HL-60 (cell line): ENCODE measurements around the gene MAMDC2.

Experiments
- DNase-seq, 2 experiments: peaks; one replicate each; pipeline ENCODE4 v3.0.0-alpha.2; 2010 to 2020; ENCODE audit warnings: low read depth in 1 of 2, low spot score in 1 of 2
- H3K27ac ChIP-seq: fragments of 250-450 bp; sonication (Bioruptor Pico); replicated peaks from 2 replicates; pipeline ENCODE4 v1.5.1; 2020; ENCODE audit warnings: mild to moderate bottlenecking, moderate library complexity
- H3K27me3 ChIP-seq: fragments of 250-450 bp; sonication (Bioruptor Pico); 2 replicates; pipeline ENCODE4 v1.5.1; 2021; ENCODE audit warnings: mild to moderate bottlenecking, moderate library complexity; ENCODE audit not compliant: insufficient read depth, poor library complexity, severe bottlenecking
- H3K4me3 ChIP-seq: replicated peaks from 2 replicates; pipeline ENCODE4 v1.5.1; 2011; ENCODE audit warnings: mild to moderate bottlenecking, control low read depth, low read length; ENCODE audit not compliant: insufficient read depth
- CTCF ChIP-seq: IDR thresholded peaks from one replicate; pipeline ENCODE4 v1.5.1; 2011; ENCODE audit warnings: low read length, control low read depth, inconsistent platforms; ENCODE audit not compliant: insufficient read depth
- GABPA ChIP-seq: IDR thresholded peaks from 2 replicates; pipeline ENCODE4 v1.6.1; 2012; ENCODE audit warnings: low read depth
- POLR2AphosphoS5 ChIP-seq: IDR thresholded peaks from 2 replicates; pipeline ENCODE4 v1.6.1; 2012; ENCODE audit warnings: low read depth
- REST ChIP-seq: IDR thresholded peaks from 2 replicates; pipeline ENCODE4 v1.6.1; 2012; ENCODE audit warnings: low read depth; ENCODE audit not compliant: insufficient replicate concordance
- SPI1 ChIP-seq: IDR thresholded peaks from 2 replicates; pipeline ENCODE4 v1.6.1; 2012; ENCODE audit warnings: low read depth, mild to moderate bottlenecking, borderline replicate concordance

The MAMDC2 gene

GRCh38 chr9:70127540-70128416 is 84.1 kb downstream of the MAMDC2 start:
- Histone ChIP-seq H3K27me3 (no peaks in the 10 kb centered on the region), H3K4me3 (no peak overlapping the region), H3K27ac (no peak overlapping the region)
- DNase-seq, result no peak
- TF ChIP-seq GABPA, result no peak
- TF ChIP-seq REST, result no peak
- no peak for TF ChIP-seq POLR2AphosphoS5
- TF ChIP-seq SPI1, result no peak
- TF ChIP-seq CTCF, result no peak

GRCh38 chr9:70130266-70130665 is 86.6 kb downstream of the MAMDC2 start:
- H3K27ac ChIP-seq, result no peak overlapping the region
- H3K4me3 ChIP-seq, result no peak overlapping the region
- DNase-seq, result peak in 1 of 2 experiments; percentile 21
- TF ChIP-seq SPI1 (peak; percentile 82), GABPA (no peak), CTCF (no peak), POLR2AphosphoS5 (no peak)
- H3K27me3 ChIP-seq, result no peaks in the 10 kb centered on the region

- Histone ChIP-seq H3K27me3 (no peaks in the 10 kb centered on the region), H3K4me3 (no peak overlapping the region), H3K27ac (no peak overlapping the region)
- no peak for DNase-seq
- TF ChIP-seq SPI1 (no peak), REST (no peak), GABPA (no peak), CTCF (no peak), POLR2AphosphoS5 (no peak)
Measured at GRCh38 chr9:70131296-70131695, 87.6 kb downstream of the MAMDC2 start.
